A673 (cell line): ENCODE data around the gene TM4SF18. TPM values are rescaled to one million over a fixed set of nuclear protein-coding genes. Genes with fewer than 3 reads are reported as not detected.

Experiments used
- BruUV-seq: library from RNA; stranded (reverse); fragments of 400-500 nt; replicated peaks from 2 replicates; lab custom pipeline; 2021; lab: Mats Ljungman, UMichigan
- CTCF ChIA-PET: fragments of 300-600 bp; sonication (Branson Sonifier 250); formaldehyde crosslinking; loops from one replicate; lab custom pipeline; 2022; ENCODE audit warnings: antibody characterized with exemption; lab: Charles Lee
- POLR2A ChIA-PET: fragments of 300-600 bp; sonication (Branson Sonifier 250); formaldehyde crosslinking; loops from one replicate; lab custom pipeline; 2022; ENCODE audit warnings: antibody characterized with exemption; ENCODE audit not compliant: low non-redundant PET; lab: Charles Lee
- DNase-seq: peaks from one replicate; pipeline ENCODE4 v3.0.0-alpha.2; 2015; ENCODE audit warnings: low spot score
- H3K27ac ChIP-seq: fragments of 200-600 bp; sonication (generic); 2 replicates; pipeline ENCODE4 v1.5.1; 2016; ENCODE audit warnings: mixed run types, low read depth, mild to moderate bottlenecking, mixed read lengths, antibody characterized with exemption, low read length; ENCODE audit not compliant: poor library complexity, severe bottlenecking
- H3K27me3 ChIP-seq: fragments of 200-600 bp; sonication (generic); replicated peaks from 2 replicates; pipeline ENCODE4 v1.6.1; 2017; ENCODE audit warnings: mixed run types, low read depth, mild to moderate bottlenecking, mixed read lengths, antibody characterized with exemption, low read length; ENCODE audit not compliant: insufficient read depth, poor library complexity
- H3K36me3 ChIP-seq: fragments of 200-600 bp; sonication (generic); 2 replicates; pipeline ENCODE4 v1.6.1; 2016; ENCODE audit warnings: mixed run types, mild to moderate bottlenecking, mixed read lengths, antibody characterized with exemption, low read length; ENCODE audit not compliant: insufficient read depth, poor library complexity, severe bottlenecking
- H3K4me1 ChIP-seq: fragments of 200-600 bp; sonication (generic); 2 replicates; pipeline ENCODE4 v1.6.1; 2017; ENCODE audit warnings: mixed run types, mild to moderate bottlenecking, mixed read lengths, antibody characterized with exemption, low read length; ENCODE audit not compliant: insufficient read depth, poor library complexity, severe bottlenecking
- H3K4me3 ChIP-seq: fragments of 200-600 bp; sonication (generic); 2 replicates; pipeline ENCODE4 v1.5.1; 2016; ENCODE audit warnings: low read depth, mixed run types, mild to moderate bottlenecking, mixed read lengths, low read length; ENCODE audit not compliant: poor library complexity, severe bottlenecking
- H3K9me3 ChIP-seq: fragments of 200-600 bp; sonication (generic); 2 replicates; pipeline ENCODE4 v1.6.1; 2016; ENCODE audit warnings: mixed run types, low read depth, mild to moderate bottlenecking, mixed read lengths, antibody characterized with exemption, low read length; ENCODE audit not compliant: poor library complexity, severe bottlenecking
- CTCF ChIP-seq: fragments of 300-800, 200-600 bp; sonication (generic); conservative IDR thresholded peaks from 2 replicates; pipeline ENCODE4 v1.5.1; 2017; ENCODE audit warnings: low read depth, mild to moderate bottlenecking, antibody characterized with exemption, low read length, moderate library complexity, mixed read lengths
- EZH2 ChIP-seq: fragments of 200-600 bp; sonication (generic); IDR thresholded peaks from 2 replicates; pipeline ENCODE4 v1.6.1; 2017; ENCODE audit warnings: borderline replicate concordance, low read depth, mild to moderate bottlenecking, mixed read lengths, antibody characterized with exemption, low read length; ENCODE audit not compliant: poor library complexity, severe bottlenecking
- intact Hi-C: fragments of 100-400 bp; cut with micrococcal nuclease; formaldehyde crosslinking; loops from one replicate; pipeline ENCODE4 v1.10.0; 2022; ENCODE audit not compliant: unreplicated experiment
- total RNA-seq: library from RNA; stranded (reverse); gene quantifications from 2 replicates; pipeline ENCODE4 v1.2.3, GENCODE V29; 2021

The TM4SF18 gene
- total RNA-seq, 1 experiment from 2014 or later = 1.5 TPM

GRCh38 chr3:149313542-149313941 lies 19.9 kb downstream of the TM4SF18 start:
- no TSS peak for BruUV-seq
- TF ChIP-seq CTCF (no peak), EZH2 (no peak)
- Histone ChIP-seq H3K4me1 (no peaks in the 10 kb centered on the region), H3K36me3 (no peaks in the 10 kb centered on the region), H3K4me3 (no peak overlapping the region), H3K27me3 (no peaks in the 10 kb centered on the region), H3K9me3 (no peaks in the 10 kb centered on the region), H3K27ac (no peak overlapping the region)
- intact Hi-C loops = no loop called here
- ChIA-PET CTCF (no interaction called here), POLR2A (no interaction called here)
- DNase-seq = no peak

GRCh38 chr3:149310796-149311534 lies 22.5 kb downstream of the TM4SF18 start:
- H3K27me3 ChIP-seq = no peaks in the 10 kb centered on the region
- no peaks in the 10 kb centered on the region for H3K36me3 ChIP-seq
- no peak for DNase-seq
- intact Hi-C loops = no loop called here
- H3K27ac ChIP-seq = no peak overlapping the region
- no peaks in the 10 kb centered on the region for H3K4me1 ChIP-seq
- ChIA-PET POLR2A (no interaction called here), CTCF (no interaction called here)
- no peak overlapping the region for H3K4me3 ChIP-seq
- H3K9me3 ChIP-seq = no peaks in the 10 kb centered on the region
- no peak for TF ChIP-seq CTCF
- no peak for TF ChIP-seq EZH2
- no TSS peak for BruUV-seq

DNA sequence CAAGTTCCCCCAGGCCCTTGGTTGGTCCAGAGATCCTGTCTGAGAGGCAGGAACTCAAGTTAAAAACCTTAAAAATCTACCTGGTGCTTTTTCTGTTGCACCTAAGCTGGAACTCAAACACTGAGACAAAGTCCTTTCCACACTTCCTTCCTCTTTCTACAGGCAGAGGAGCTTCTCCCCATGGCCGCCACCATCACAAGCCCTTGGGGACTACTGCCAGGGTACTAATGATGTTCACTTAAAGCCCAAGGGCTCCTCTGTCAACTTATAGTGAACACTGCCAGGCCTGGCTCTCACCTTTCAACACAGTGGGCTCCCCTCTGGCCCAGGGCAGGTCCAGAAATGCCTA lies 26.0 kb downstream of the TM4SF18 start:
- intact Hi-C loops = no loop called here
- Histone ChIP-seq H3K27ac (no peak overlapping the region), H3K9me3 (no peaks in the 10 kb centered on the region), H3K4me3 (no peak overlapping the region), H3K4me1 (no peaks in the 10 kb centered on the region), H3K36me3 (no peaks in the 10 kb centered on the region), H3K27me3 (no peaks in the 10 kb centered on the region)
- no peak for TF ChIP-seq CTCF
- no peak for TF ChIP-seq EZH2
- POLR2A ChIA-PET = no interaction called here
- CTCF ChIA-PET = no interaction called here
- no TSS peak for BruUV-seq
- no peak for DNase-seq
